Measurements from ENCODE around the gene LIMS2.

The LIMS2 gene

GRCh38 chr2:127631997-127632581, 43.2 kb downstream of the LIMS2 start:
- no peak for DNase-seq

- DNase-seq = no peak
These were observed 43.8 kb downstream of the LIMS2 start for GRCh38 chr2:127631541-127631996.

GRCh38 chr2:127630864-127631540, 44.3 kb downstream of the LIMS2 start:
- DNase-seq = no peak

GRCh38 chr2:127630096-127630863, 45.0 kb downstream of the LIMS2 start:
- DNase-seq = no peak

- DNase-seq = no peak
These were observed 45.7 kb downstream of the LIMS2 start for GRCh38 chr2:127629637-127630036.

GRCh38 chr2:127628767-127629614, 46.3 kb downstream of the LIMS2 start:
- no peak for DNase-seq

GRCh38 chr2:127627740-127628571, 47.4 kb downstream of the LIMS2 start:
- no peak for DNase-seq

GRCh38 chr2:127626917-127627739, 48.2 kb downstream of the LIMS2 start:
- DNase-seq = no peak

GRCh38 chr2:127626175-127626574, 49.2 kb downstream of the LIMS2 start:
- no peak for DNase-seq

GRCh38 chr2:127625572-127625951, 49.8 kb downstream of the LIMS2 start:
- DNase-seq = no peak

- DNase-seq = no peak
These were observed 50.4 kb downstream of the LIMS2 start for GRCh38 chr2:127624756-127625571.

GRCh38 chr2:127624320-127624755, 51.0 kb downstream of the LIMS2 start:
- DNase-seq = no peak

GRCh38 chr2:127623388-127624319, 51.7 kb downstream of the LIMS2 start:
- DNase-seq = no peak

- DNase-seq = no peak
These were observed 52.6 kb downstream of the LIMS2 start for GRCh38 chr2:127622561-127623387.

GRCh38 chr2:127621981-127622431, 53.3 kb downstream of the LIMS2 start:
- no peak for DNase-seq

GRCh38 chr2:127620866-127621265, 54.5 kb downstream of the LIMS2 start:
- DNase-seq = no peak

- no peak for DNase-seq
These were observed 55.2 kb downstream of the LIMS2 start for GRCh38 chr2:127619877-127620705.
